Measurements from ENCODE around the gene XPC. TPM values are rescaled to one million over a fixed set of nuclear protein-coding genes. Genes with fewer than 3 reads are reported as not detected.

The XPC gene
- polyA plus RNA-seq, 1 donor from 2014 or later: 21.9 TPM

DNA sequence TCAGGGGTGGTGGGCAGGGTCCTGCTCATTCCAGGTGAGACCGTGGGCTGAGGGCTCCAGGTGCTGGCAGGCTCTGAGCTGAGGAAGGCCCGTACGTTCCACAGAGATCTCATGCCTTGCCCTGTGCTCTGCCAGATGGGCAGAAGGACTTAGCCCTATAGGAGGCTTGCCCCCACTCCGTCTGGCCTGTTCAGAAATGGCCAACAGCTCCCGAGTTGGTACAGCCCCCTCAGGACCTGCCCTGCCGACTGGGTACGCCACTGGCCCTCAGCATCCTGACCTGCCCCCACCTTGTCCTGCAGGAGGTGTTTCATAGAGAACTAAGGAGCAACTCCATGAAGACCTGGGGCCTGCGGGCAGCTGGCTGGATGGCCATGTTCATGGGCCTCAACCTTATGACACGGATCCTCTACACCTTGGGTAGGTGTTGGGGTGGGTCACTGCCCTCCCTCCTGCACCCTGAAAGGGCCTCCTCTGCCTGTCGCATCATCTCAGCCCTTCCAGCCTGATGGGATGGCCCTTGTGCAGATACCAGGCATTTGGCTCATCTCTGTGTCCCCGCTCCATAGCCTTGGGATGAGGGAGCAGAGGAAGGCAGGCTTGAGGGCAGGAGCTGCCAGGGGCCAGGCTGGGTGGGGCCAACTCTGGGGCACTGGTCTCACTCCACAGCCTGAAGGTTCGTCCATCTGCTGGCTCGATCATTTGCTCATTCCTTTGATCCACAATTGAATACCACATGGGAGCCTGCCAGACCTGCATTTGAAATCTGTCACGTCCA, 39.3 kb downstream of the XPC start:
- H4K20me1 ChIP-seq (ENCODE audit: insufficient read depth): no peaks in the 10 kb centered on the region
- H3K27ac ChIP-seq (ENCODE audit: low read length): no peak overlapping the region
- H3K27me3 ChIP-seq (ENCODE audit: insufficient read depth, low read depth, low read length): no peaks in the 10 kb centered on the region
- no peaks in the 10 kb centered on the region for H3F3A ChIP-seq (ENCODE audit: insufficient read depth, low read length, poor library complexity, severe bottlenecking)
- H3K9me2 ChIP-seq (ENCODE audit: insufficient read depth, low read length): no peaks in the 10 kb centered on the region
- H3K79me2 ChIP-seq (replicated peaks; ENCODE audit: insufficient read depth, low read length): no peaks in the 10 kb centered on the region
- H3K9me3 ChIP-seq (ENCODE audit: low read length): no peaks in the 10 kb centered on the region
- H3K4me3 ChIP-seq (ENCODE audit: low read length): no peak overlapping the region
- no peak overlapping the region for H2AFZ ChIP-seq (ENCODE audit: low read depth, low read length)
- H3K4me2 ChIP-seq (ENCODE audit: low read length): no peak overlapping the region
- TF ChIP-seq MXI1 (conservative IDR thresholded peaks at IDR 0.05; ENCODE audit: poor library complexity, severe bottlenecking) (no peak), RAD21 (conservative IDR thresholded peaks at IDR 0.05) (no peak), POLR2AphosphoS5 (IDR thresholded peaks at IDR 0.05) (no peak), EZH2 (IDR thresholded peaks at IDR 0.05; ENCODE audit: borderline replicate concordance, insufficient read depth, low read length, poor library complexity, severe bottlenecking) (no peak), TAF1 (IDR thresholded peaks at IDR 0.05; ENCODE audit: low read depth) (no peak), EP300 (conservative IDR thresholded peaks at IDR 0.05; ENCODE audit: poor library complexity, severe bottlenecking) (no peak), SMC3 (conservative IDR thresholded peaks at IDR 0.05; ENCODE audit: poor library complexity) (no peak)
- TF ChIP-seq, protein P1, sequence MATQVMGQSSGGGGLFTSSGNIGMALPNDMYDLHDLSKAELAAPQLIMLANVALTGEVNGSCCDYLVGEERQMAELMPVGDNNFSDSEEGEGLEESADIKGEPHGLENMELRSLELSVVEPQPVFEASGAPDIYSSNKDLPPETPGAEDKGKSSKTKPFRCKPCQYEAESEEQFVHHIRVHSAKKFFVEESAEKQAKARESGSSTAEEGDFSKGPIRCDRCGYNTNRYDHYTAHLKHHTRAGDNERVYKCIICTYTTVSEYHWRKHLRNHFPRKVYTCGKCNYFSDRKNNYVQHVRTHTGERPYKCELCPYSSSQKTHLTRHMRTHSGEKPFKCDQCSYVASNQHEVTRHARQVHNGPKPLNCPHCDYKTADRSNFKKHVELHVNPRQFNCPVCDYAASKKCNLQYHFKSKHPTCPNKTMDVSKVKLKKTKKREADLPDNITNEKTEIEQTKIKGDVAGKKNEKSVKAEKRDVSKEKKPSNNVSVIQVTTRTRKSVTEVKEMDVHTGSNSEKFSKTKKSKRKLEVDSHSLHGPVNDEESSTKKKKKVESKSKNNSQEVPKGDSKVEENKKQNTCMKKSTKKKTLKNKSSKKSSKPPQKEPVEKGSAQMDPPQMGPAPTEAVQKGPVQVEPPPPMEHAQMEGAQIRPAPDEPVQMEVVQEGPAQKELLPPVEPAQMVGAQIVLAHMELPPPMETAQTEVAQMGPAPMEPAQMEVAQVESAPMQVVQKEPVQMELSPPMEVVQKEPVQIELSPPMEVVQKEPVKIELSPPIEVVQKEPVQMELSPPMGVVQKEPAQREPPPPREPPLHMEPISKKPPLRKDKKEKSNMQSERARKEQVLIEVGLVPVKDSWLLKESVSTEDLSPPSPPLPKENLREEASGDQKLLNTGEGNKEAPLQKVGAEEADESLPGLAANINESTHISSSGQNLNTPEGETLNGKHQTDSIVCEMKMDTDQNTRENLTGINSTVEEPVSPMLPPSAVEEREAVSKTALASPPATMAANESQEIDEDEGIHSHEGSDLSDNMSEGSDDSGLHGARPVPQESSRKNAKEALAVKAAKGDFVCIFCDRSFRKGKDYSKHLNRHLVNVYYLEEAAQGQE (IDR thresholded peaks at IDR 0.05; ENCODE audit: borderline replicate concordance): no peak
- TF ChIP-seq, protein P2, sequence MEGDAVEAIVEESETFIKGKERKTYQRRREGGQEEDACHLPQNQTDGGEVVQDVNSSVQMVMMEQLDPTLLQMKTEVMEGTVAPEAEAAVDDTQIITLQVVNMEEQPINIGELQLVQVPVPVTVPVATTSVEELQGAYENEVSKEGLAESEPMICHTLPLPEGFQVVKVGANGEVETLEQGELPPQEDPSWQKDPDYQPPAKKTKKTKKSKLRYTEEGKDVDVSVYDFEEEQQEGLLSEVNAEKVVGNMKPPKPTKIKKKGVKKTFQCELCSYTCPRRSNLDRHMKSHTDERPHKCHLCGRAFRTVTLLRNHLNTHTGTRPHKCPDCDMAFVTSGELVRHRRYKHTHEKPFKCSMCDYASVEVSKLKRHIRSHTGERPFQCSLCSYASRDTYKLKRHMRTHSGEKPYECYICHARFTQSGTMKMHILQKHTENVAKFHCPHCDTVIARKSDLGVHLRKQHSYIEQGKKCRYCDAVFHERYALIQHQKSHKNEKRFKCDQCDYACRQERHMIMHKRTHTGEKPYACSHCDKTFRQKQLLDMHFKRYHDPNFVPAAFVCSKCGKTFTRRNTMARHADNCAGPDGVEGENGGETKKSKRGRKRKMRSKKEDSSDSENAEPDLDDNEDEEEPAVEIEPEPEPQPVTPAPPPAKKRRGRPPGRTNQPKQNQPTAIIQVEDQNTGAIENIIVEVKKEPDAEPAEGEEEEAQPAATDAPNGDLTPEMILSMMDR (IDR thresholded peaks at IDR 0.05; ENCODE audit: poor library complexity, severe bottlenecking): no peak
- no peak overlapping the region for H3K9ac ChIP-seq (ENCODE audit: low read length)
- peaks cover 11% of the 10 kb centered on the region for H3K36me3 ChIP-seq (ENCODE audit: insufficient read depth, low read length)

DNA sequence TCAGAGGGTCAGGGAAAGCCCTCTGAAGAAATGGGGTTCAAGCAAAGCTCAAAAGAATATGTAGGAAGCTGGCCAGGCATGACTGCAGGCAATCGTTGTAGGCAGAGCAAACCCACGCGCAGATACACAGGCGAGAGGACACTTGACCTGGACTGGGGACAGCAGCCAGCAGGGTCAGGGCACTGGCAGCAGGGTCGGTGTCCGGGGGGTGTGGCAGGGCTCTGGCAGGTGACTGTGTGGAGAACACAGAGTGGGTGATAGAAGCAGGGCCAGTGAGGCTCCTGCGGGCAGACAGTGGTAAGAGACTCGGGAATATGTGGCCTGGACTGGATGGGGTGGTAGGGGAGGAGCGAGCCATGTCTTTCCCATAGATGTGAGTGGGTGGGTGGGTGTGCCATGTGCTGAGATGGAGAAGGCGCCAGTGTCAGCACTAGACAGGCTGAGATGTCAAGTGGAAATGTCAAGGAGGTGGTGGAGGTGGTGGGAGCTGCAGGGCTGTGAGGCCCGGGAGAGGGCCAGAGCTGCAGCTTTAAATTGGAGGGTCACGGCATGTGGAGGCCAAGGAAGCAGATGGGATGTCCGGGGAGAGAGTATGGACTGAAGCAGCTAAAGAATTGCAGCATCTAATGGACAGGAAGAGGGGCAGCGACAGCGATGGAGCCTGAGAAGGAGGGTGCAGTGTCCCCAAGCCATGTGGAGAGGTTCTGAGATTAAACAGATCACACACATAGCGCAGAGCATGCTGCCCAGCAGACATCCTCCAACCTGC, 40.1 kb downstream of the XPC start:
- Histone ChIP-seq H2AFZ (ENCODE audit: low read depth, low read length) (no peak overlapping the region), H3K4me2 (ENCODE audit: low read length) (no peak overlapping the region), H3K9me3 (ENCODE audit: low read length) (no peaks in the 10 kb centered on the region), H3K36me3 (ENCODE audit: insufficient read depth, low read length) (peaks cover 11% of the 10 kb centered on the region), H3K9me2 (ENCODE audit: insufficient read depth, low read length) (no peaks in the 10 kb centered on the region), H4K20me1 (ENCODE audit: insufficient read depth) (no peaks in the 10 kb centered on the region), H3K79me2 (replicated peaks; ENCODE audit: insufficient read depth, low read length) (no peaks in the 10 kb centered on the region), H3K27ac (ENCODE audit: low read length) (no peak overlapping the region), H3K27me3 (ENCODE audit: insufficient read depth, low read depth, low read length) (no peaks in the 10 kb centered on the region), H3K9ac (ENCODE audit: low read length) (no peak overlapping the region), H3F3A (ENCODE audit: insufficient read depth, low read length, poor library complexity, severe bottlenecking) (no peaks in the 10 kb centered on the region), H3K4me3 (ENCODE audit: low read length) (no peak overlapping the region)
- TF ChIP-seq EZH2 (IDR thresholded peaks at IDR 0.05; ENCODE audit: borderline replicate concordance, insufficient read depth, low read length, poor library complexity, severe bottlenecking) (no peak), SMC3 (conservative IDR thresholded peaks at IDR 0.05; ENCODE audit: poor library complexity) (no peak), MXI1 (conservative IDR thresholded peaks at IDR 0.05; ENCODE audit: poor library complexity, severe bottlenecking) (no peak), TAF1 (IDR thresholded peaks at IDR 0.05; ENCODE audit: low read depth) (no peak), EP300 (conservative IDR thresholded peaks at IDR 0.05; ENCODE audit: poor library complexity, severe bottlenecking) (no peak), RAD21 (conservative IDR thresholded peaks at IDR 0.05) (no peak), POLR2AphosphoS5 (IDR thresholded peaks at IDR 0.05) (no peak)
- TF ChIP-seq, protein P2 (IDR thresholded peaks at IDR 0.05; ENCODE audit: poor library complexity, severe bottlenecking): no peak
- TF ChIP-seq, protein P1 (IDR thresholded peaks at IDR 0.05; ENCODE audit: borderline replicate concordance): no peak
